ENCODE data around the gene CMKLR1. TPM values are rescaled to one million over a fixed set of nuclear protein-coding genes. Genes with fewer than 3 reads are reported as not detected.

The CMKLR1 gene
- total and polyA plus RNA-seq, 9 of the 15 experiments (the other 6 are each of a cell fraction or from before 2014, with no cell fraction given): 0.11 to 1.4 (median 0.20) TPM

GRCh38 chr12:108269224-108269623 lies 69.9 kb downstream of the CMKLR1 start:
- no peaks in the 10 kb centered on the region for H4K20me1 ChIP-seq (replicated peaks; ENCODE audit: control insufficient read depth, insufficient read depth, low read length)
- ChIA-PET CTCF (ENCODE audit: low intra/inter-chr PET ratio) (no interaction called here), POLR2A (no interaction called here)
- H3K4me1 ChIP-seq (replicated peaks in 1 of 2; ENCODE audit: control insufficient read depth in 2 of 2, insufficient read depth in 2 of 2, low read length in 2 of 2): peaks cover 0 to 9% of the 10 kb centered on the region in 2 experiments; a peak in 3 of 5 replicates
- DNase-seq (ENCODE audit: extremely low read depth in 1 of 4, low spot score in 3 of 4) (no peak), ATAC-seq (no peak), FAIRE-seq (no peak)
- 17% methylated on average over 1 of the region's 1 CpG for WGBS (ENCODE audit: insufficient coverage, low coverage, missing lambda C conversion rate)
- intact Hi-C loops (cut with micrococcal nuclease) (no loop called here), in situ Hi-C loops (cut with MboI) (no loop called here)
- TF ChIP-seq SMARCC2 (IDR thresholded peaks at IDR 0.05; ENCODE audit: low read depth): no peak
- peak; percentile 74 for TF ChIP-seq RBM25 (IDR thresholded peaks at IDR 0.05; ENCODE audit: low read depth, low read length, severe bottlenecking)
- H3K27ac ChIP-seq (ENCODE audit: extremely low read depth, low read depth, low read length): no peak overlapping the region
- no peak overlapping the region for H3K4me3 ChIP-seq
- no peak overlapping the region for H2AFZ ChIP-seq (ENCODE audit: low read depth, low read length)
- 0 out of 5 replicates have a peak, but pooled peaks cover 0 to 4% of the 10 kb centered on the region in 2 experiments for H3K27me3 ChIP-seq (ENCODE audit: control insufficient read depth in 2 of 2, insufficient read depth in 2 of 2, low read length in 2 of 2)
- no peak overlapping the region for H3K9ac ChIP-seq (ENCODE audit: insufficient read depth in 1 of 2, low read depth in 2 of 2, low read length in 2 of 2)
- H3K4me2 ChIP-seq (ENCODE audit: insufficient read depth, low read length): no peak overlapping the region
- no peaks in the 10 kb centered on the region for H3K9me3 ChIP-seq (replicated peaks; ENCODE audit: control insufficient read depth, insufficient read depth, low read depth, low read length)
- no peaks in the 10 kb centered on the region for H3K79me2 ChIP-seq (ENCODE audit: control insufficient read depth, insufficient read depth, low read length)
- no peaks in the 10 kb centered on the region for H3K9me1 ChIP-seq (ENCODE audit: control insufficient read depth, insufficient read depth, low read length)
- H3K36me3 ChIP-seq (ENCODE audit: control insufficient read depth, insufficient read depth, low read length): no peaks in the 10 kb centered on the region
- no TSS peak for BruUV-seq (replicated peaks)

- intact Hi-C loops (cut with micrococcal nuclease) (no loop called here), in situ Hi-C loops (cut with MboI) (no loop called here)
- BruUV-seq (replicated peaks): no TSS peak
- no peaks in the 10 kb centered on the region for H4K20me1 ChIP-seq (replicated peaks; ENCODE audit: control insufficient read depth, insufficient read depth, low read length)
- no peak overlapping the region for H3K4me2 ChIP-seq (ENCODE audit: insufficient read depth, low read length)
- WGBS (ENCODE audit: insufficient coverage, low coverage, missing lambda C conversion rate): 0% methylated on average over 1 of the region's 1 CpG
- FAIRE-seq (no peak), ATAC-seq (no peak), DNase-seq (ENCODE audit: extremely low read depth in 1 of 4, low spot score in 3 of 4) (no peak)
- H3K9ac ChIP-seq (ENCODE audit: insufficient read depth in 1 of 2, low read depth in 2 of 2, low read length in 2 of 2): no peak overlapping the region
- H3K27me3 ChIP-seq (ENCODE audit: control insufficient read depth in 2 of 2, insufficient read depth in 2 of 2, low read length in 2 of 2): peaks cover 4 to 6% of the 10 kb centered on the region in 2 experiments; a peak in 1 of 5 replicates
- no peaks in the 10 kb centered on the region for H3K79me2 ChIP-seq (ENCODE audit: control insufficient read depth, insufficient read depth, low read length)
- H2AFZ ChIP-seq (ENCODE audit: low read depth, low read length): no peak overlapping the region
- H3K9me3 ChIP-seq (replicated peaks; ENCODE audit: control insufficient read depth, insufficient read depth, low read depth, low read length): no peaks in the 10 kb centered on the region
- H3K27ac ChIP-seq (ENCODE audit: extremely low read depth, low read depth, low read length): no peak overlapping the region
- no peak overlapping the region for H3K4me3 ChIP-seq
- no peaks in the 10 kb centered on the region for H3K36me3 ChIP-seq (ENCODE audit: control insufficient read depth, insufficient read depth, low read length)
- CTCF ChIA-PET (ENCODE audit: low intra/inter-chr PET ratio): no interaction called here
- POLR2A ChIA-PET: no interaction called here
- no peaks in the 10 kb centered on the region for H3K9me1 ChIP-seq (ENCODE audit: control insufficient read depth, insufficient read depth, low read length)
- peaks cover 0 to 9% of the 10 kb centered on the region in 2 experiments; a peak in 3 of 5 replicates for H3K4me1 ChIP-seq (replicated peaks in 1 of 2; ENCODE audit: control insufficient read depth in 2 of 2, insufficient read depth in 2 of 2, low read length in 2 of 2)
- TF ChIP-seq ELF2 (CRISPR knock-in tag; IDR thresholded peaks at IDR 0.05): peak; percentile 56; the same call in 1 of the 2 replicates
- no peak for TF ChIP-seq ZNF655 (CRISPR knock-in tag; IDR thresholded peaks at IDR 0.05)
Observed at GRCh38 chr12:108268397-108268796, 70.7 kb downstream of the CMKLR1 start.

Data from K562 (cell line).